Type B pancreatic cell (in vitro differentiated cells): ENCODE measurements around the gene TMEM31. TPM values are rescaled to one million over a fixed set of nuclear protein-coding genes. Genes with fewer than 3 reads are reported as not detected.

Experiments
- DNase-seq: peaks from one replicate; pipeline ENCODE4 v3.0.0; 2021; ENCODE audit warnings: mixed read lengths; ENCODE audit not compliant: unreplicated experiment; ENCODE audit errors: extremely low spot score
- H3K27ac Mint-ChIP-seq: 2 replicates; pipeline ENCODE4 v1.8.0; 2021; ENCODE audit warnings: mild to moderate bottlenecking, mixed read lengths
- H3K27me3 Mint-ChIP-seq: 2 replicates; pipeline ENCODE4 v1.8.0; 2021; ENCODE audit warnings: mixed read lengths
- H3K36me3 Mint-ChIP-seq: 2 replicates; pipeline ENCODE4 v1.8.0; 2021; ENCODE audit warnings: mixed read lengths
- H3K4me1 Mint-ChIP-seq: one replicate; pipeline ENCODE4 v1.8.0; 2021; ENCODE audit warnings: mixed read lengths; ENCODE audit not compliant: unreplicated experiment
- H3K4me3 Mint-ChIP-seq: 2 replicates; pipeline ENCODE4 v1.8.0; 2021; ENCODE audit warnings: mild to moderate bottlenecking, mixed read lengths
- H3K9me3 Mint-ChIP-seq: 2 replicates; pipeline ENCODE4 v1.8.0; 2021; ENCODE audit warnings: mixed read lengths
- CTCF ChIP-seq: fragments of 200-600 bp; sonication (generic); conservative IDR thresholded peaks from 2 replicates; pipeline ENCODE4 v1.5.0; 2021; ENCODE audit warnings: antibody characterized with exemption, mild to moderate bottlenecking
- total RNA-seq: library from RNA; stranded (reverse); gene quantifications from 2 replicates; pipeline ENCODE4 v1.2.1, GENCODE V29; 2021; ENCODE audit warnings: low replicate concordance

TMEM31 gene
- total RNA-seq, 1 donor from 2014 or later, result 0.87 TPM

- peak; percentile 79 for TF ChIP-seq CTCF
- Mint-ChIP-seq H3K9me3 (no peaks in the 10 kb centered on the region), H3K27ac (no peak overlapping the region), H3K4me1 (no peaks in the 10 kb centered on the region), H3K4me3 (no peak overlapping the region), H3K27me3 (no peaks in the 10 kb centered on the region), H3K36me3 (peaks cover 12% of the 10 kb centered on the region)
- no peak for DNase-seq
Observed at GRCh38 chrX:103687696-103688201, 23.0 kb upstream of the TMEM31 start.

GRCh38 chrX:103688946-103689345, 21.8 kb upstream of the TMEM31 start:
- Mint-ChIP-seq H3K27ac (peak overlapping the region; percentile 62), H3K4me3 (no peak overlapping the region), H3K36me3 (peaks cover 7% of the 10 kb centered on the region), H3K27me3 (no peaks in the 10 kb centered on the region), H3K9me3 (no peaks in the 10 kb centered on the region), H3K4me1 (no peaks in the 10 kb centered on the region)
- no peak for DNase-seq
- TF ChIP-seq CTCF, result peak; percentile 88

GRCh38 chrX:103691059-103691458, 19.6 kb upstream of the TMEM31 start:
- DNase-seq, result no peak
- Mint-ChIP-seq H3K9me3 (no peaks in the 10 kb centered on the region), H3K27me3 (no peaks in the 10 kb centered on the region), H3K27ac (no peak overlapping the region), H3K36me3 (no peaks in the 10 kb centered on the region), H3K4me3 (no peak overlapping the region), H3K4me1 (no peaks in the 10 kb centered on the region)
- no peak for TF ChIP-seq CTCF

GRCh38 chrX:103697687-103698086, 13.0 kb upstream of the TMEM31 start:
- Mint-ChIP-seq H3K27ac (no peak overlapping the region), H3K36me3 (no peaks in the 10 kb centered on the region), H3K4me3 (no peak overlapping the region), H3K27me3 (no peaks in the 10 kb centered on the region), H3K9me3 (peaks cover 4% of the 10 kb centered on the region), H3K4me1 (no peaks in the 10 kb centered on the region)
- no peak for TF ChIP-seq CTCF
- no peak for DNase-seq

- H3K4me1 Mint-ChIP-seq, result no peaks in the 10 kb centered on the region
- H3K4me3 Mint-ChIP-seq, result no peak overlapping the region
- H3K27me3 Mint-ChIP-seq, result peaks cover 5% of the 10 kb centered on the region
- H3K9me3 Mint-ChIP-seq, result peaks cover 4% of the 10 kb centered on the region
- H3K27ac Mint-ChIP-seq, result no peak overlapping the region
- H3K36me3 Mint-ChIP-seq, result no peaks in the 10 kb centered on the region
- DNase-seq, result no peak
- TF ChIP-seq CTCF, result no peak
Observed at GRCh38 chrX:103699243-103699642, 11.5 kb upstream of the TMEM31 start.

GRCh38 chrX:103704863-103705262, 5.8 kb upstream of the TMEM31 start:
- H3K4me1 Mint-ChIP-seq, result no peaks in the 10 kb centered on the region
- no peak overlapping the region for H3K27ac Mint-ChIP-seq
- no peak for DNase-seq
- no peak overlapping the region for H3K4me3 Mint-ChIP-seq
- TF ChIP-seq CTCF, result no peak
- H3K27me3 Mint-ChIP-seq, result peaks cover 5% of the 10 kb centered on the region
- no peaks in the 10 kb centered on the region for H3K36me3 Mint-ChIP-seq
- peaks cover 2% of the 10 kb centered on the region for H3K9me3 Mint-ChIP-seq
